GM12891 (cell line): Measurements from ENCODE around the gene CSH1.

Experiments
- POLR2A ChIP-seq: IDR thresholded peaks from 2 replicates; pipeline ENCODE4 v1.6.1; 2011; ENCODE audit warnings: low read depth, low read length, control low read depth
- POLR2AphosphoS5 ChIP-seq: IDR thresholded peaks from 2 replicates; pipeline ENCODE4 v1.6.1; 2011; ENCODE audit warnings: low read depth, low read length, control low read depth
- SPI1 ChIP-seq: IDR thresholded peaks from 2 replicates; pipeline ENCODE4 v1.6.1; 2011; ENCODE audit warnings: low read depth, low read length, control low read depth
- TAF1 ChIP-seq: IDR thresholded peaks from 2 replicates; pipeline ENCODE4 v1.6.1; 2011; ENCODE audit warnings: low read depth, low read length, control low read depth

- TF ChIP-seq POLR2A (no peak), POLR2AphosphoS5 (no peak), SPI1 (no peak), TAF1 (no peak)
Measured at GRCh38 chr17:63942309-63942985, 46.1 kb upstream of the CSH1 start.
